Activated effector memory CD4-positive, alpha-beta T cell treated with Interleukin-2 at 50 U/mL for 16 hours (primary cell): ENCODE data around the gene KCNH1.
"Not testable (repeated sequence)": the region's sequence is repeated elsewhere in the genome, so short reads cannot be mapped to it uniquely, and the experiment has no call there.

Experiments
- DNase-seq: peaks from one replicate; pipeline ENCODE4 v3.0.0-alpha.2; 2020

KCNH1 gene

GRCh38 chr1:211099393-211099792, 34.6 kb downstream of the KCNH1 start:
- DNase-seq = no peak

GRCh38 chr1:211095381-211095780, 38.6 kb downstream of the KCNH1 start:
- DNase-seq = no peak

- no peak for DNase-seq
Observed at GRCh38 chr1:211092955-211093354, 41.0 kb downstream of the KCNH1 start.

DNA sequence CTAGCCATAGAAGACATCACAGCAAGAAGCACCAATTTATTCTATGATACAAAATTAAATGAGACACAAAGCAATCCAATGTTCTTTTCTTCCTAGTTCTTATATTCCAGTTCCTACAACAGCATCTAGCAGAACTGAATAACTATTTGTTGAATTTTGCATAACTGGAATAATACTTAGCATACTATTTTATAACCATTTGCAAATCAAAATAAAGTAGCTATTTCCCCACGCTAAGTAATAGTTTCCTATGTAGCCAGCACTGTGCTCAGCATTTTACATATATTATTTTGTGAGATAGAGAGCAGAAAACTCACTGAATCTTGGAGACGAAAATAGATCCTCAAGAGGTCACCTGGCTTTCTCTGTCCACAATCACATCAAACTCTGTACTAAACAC, 42.1 kb downstream of the KCNH1 start:
- no peak for DNase-seq

DNA sequence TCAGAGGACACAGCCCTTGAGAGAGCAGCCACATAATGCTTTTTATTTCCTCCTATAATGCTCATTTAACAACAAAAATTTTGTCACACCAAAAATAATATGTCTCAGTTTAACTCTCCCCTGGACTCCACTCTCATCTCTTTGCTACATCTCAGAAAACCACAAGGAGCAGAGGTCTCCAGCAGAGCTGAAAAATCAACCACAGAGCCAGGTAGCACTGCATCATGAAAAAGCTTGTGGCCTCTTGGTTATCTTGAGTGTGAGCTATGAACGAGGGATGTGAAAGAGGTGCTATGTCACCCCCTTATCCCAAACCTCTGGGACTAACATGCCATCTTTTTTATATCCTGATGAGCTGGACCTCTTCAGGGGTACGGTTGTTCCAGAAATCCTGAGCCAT, 44.4 kb downstream of the KCNH1 start:
- DNase-seq = no peak

DNA sequence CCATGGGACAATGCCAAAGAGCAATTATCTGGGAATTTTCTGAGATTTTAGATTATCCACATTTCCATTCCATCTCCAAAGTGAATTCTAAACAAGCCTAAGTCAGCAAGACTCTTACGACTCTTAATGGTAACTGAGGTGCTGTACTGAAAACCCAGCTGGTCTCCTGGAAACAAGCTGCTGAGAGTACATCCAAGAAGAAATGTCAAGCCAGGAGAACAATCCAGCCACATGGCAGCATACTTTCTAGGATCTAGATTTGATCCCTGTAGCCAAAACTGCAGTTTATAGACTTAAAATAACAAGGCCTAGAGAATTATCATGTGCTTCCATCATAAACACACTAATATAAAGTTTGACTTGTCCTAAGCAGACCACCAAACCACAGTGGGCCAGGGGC, 45.8 kb downstream of the KCNH1 start:
- DNase-seq = no peak

- DNase-seq = no peak
Observed at GRCh38 chr1:211082824-211083223, 51.1 kb downstream of the KCNH1 start.

- not testable (repeated sequence) for DNase-seq
Observed at GRCh38 chr1:211081447-211081846, 52.5 kb downstream of the KCNH1 start.

DNA sequence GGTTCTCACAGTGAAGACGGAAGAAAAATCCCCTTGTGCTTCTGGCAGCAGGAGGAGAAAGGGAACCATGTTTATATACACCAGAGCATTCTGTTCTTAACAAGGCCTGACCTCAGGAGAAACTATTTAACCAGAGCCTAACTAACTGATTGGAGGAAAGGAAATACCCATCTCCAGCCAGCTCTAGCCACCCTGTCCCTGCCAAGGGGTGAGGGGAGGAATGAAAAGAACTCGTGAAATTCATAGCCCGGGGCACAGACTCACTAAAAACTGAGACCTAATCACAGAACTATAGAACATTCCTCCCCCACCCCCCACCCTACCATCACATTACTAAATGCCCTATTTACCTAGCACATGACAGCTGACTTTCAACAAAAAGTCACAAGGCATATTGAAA, 65.0 kb downstream of the KCNH1 start:
- DNase-seq = no peak

DNA sequence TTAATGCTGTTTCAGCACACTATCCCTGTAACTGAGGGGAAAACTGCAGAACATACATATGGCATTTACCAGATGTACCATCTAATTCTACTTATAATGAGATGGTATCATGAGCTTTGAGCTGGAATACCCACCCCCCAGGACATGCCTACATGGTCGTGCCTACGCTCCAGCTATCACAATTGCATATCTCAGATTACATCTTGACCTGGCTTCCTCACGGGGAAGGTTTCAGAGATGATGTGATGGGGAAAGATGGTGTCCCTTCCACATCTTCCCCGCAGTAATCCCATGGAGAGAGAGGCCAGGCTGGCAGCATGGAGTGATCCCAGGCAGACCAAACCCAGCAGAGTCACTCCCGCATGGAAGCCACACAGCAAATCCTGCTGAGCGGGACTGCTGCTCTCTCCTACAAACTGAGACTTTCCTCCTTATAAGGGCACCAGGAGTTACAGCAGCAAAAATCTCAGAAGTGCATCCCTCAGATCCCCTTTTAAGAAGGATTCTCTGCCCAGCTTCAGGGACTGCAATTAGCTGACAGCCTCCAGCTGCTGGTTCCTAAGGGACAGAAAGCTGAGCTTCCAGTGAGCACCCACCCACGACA, 67.1 kb downstream of the KCNH1 start:
- DNase-seq = no peak

GRCh38 chr1:211041838-211042237, 92.1 kb downstream of the KCNH1 start:
- DNase-seq = not testable (repeated sequence)

GRCh38 chr1:211037095-211037494, 96.9 kb downstream of the KCNH1 start:
- no peak for DNase-seq

- DNase-seq = no peak
Observed at GRCh38 chr1:211036381-211037060, 97.4 kb downstream of the KCNH1 start.

GRCh38 chr1:211035821-211036380, 98.0 kb downstream of the KCNH1 start:
- DNase-seq = no peak

DNA sequence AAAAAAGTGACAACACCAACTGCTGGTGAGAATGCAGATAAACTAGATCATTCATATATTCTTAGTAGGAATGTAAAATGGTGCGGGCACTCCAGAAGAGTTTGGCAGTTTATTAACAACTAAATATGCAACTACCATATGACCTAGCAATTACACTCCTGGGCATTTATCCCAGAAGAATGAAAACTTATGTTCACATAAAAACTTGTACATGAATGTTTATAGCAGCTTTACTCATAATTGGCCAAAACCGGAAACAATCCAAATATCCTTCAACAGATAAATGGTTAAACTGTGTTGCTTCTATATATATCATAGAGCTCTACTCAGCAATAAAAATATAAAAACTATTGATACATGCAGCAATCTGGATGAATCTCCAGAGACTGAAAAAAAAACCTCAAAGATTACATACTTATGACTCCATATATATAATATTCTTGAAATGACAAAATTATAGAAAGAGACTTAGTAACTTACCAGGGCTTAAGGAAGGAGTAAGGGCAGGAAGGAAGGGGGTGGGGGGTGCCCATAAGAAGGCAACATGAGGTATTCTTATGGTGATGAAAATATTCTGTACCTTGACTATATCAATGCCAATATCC, 99.9 kb downstream of the KCNH1 start:
- no peak for DNase-seq

- no peak for DNase-seq
Observed at GRCh38 chr1:211024901-211025300, 109.0 kb downstream of the KCNH1 start.

- no peak for DNase-seq
Observed at GRCh38 chr1:211019266-211019665, 114.7 kb downstream of the KCNH1 start.

GRCh38 chr1:211018690-211019089, 115.3 kb downstream of the KCNH1 start:
- no peak for DNase-seq

DNA sequence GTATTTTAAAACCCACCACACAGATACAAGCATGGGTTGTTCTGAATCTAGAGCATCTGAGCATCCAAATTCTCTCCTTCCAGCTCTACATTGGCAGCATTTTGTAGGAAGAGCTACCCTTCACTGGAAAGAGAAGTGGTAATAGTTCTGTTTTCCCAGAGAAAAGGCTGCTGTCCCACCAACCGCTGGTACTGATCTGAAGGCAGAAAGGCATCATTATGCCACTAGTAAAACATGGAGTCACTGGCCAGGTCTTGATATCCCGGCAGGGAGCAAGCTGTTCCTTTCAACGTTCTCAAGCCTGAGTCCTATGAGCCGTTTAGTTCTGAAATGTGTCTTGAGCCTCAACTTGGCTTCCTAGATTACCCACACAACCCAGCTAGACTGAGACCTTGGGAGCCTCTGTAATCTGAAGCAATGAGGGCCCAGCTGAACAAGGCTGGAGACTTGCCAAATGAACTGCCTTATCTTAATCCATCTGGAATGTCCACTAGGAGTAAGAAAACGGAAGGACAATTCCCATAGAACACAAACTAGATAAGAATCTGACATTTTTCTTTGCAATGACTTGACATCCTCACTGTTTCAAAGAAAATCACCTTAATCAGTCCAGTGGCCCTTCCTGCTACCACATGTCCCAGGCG, 116.8 kb downstream of the KCNH1 start:
- DNase-seq = no peak

DNA sequence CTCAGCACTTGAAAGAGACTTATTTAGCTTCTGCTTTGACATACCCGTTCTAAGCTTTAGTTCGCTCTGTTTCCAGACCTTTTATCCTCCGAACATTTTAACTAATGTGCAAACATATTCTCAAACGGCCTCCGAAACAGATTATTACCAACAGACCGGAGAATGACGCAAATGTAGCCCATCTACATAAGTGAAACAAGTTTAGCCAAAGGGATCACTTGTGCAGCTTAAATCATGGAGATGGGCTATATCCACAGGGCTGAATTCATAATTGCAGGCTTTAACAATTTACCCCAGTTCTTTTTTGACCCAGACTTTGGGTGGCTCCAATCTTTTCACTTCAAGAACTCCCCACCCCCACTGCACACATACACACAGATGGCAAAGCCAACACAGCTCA, 119.7 kb downstream of the KCNH1 start:
- no peak for DNase-seq

DNA sequence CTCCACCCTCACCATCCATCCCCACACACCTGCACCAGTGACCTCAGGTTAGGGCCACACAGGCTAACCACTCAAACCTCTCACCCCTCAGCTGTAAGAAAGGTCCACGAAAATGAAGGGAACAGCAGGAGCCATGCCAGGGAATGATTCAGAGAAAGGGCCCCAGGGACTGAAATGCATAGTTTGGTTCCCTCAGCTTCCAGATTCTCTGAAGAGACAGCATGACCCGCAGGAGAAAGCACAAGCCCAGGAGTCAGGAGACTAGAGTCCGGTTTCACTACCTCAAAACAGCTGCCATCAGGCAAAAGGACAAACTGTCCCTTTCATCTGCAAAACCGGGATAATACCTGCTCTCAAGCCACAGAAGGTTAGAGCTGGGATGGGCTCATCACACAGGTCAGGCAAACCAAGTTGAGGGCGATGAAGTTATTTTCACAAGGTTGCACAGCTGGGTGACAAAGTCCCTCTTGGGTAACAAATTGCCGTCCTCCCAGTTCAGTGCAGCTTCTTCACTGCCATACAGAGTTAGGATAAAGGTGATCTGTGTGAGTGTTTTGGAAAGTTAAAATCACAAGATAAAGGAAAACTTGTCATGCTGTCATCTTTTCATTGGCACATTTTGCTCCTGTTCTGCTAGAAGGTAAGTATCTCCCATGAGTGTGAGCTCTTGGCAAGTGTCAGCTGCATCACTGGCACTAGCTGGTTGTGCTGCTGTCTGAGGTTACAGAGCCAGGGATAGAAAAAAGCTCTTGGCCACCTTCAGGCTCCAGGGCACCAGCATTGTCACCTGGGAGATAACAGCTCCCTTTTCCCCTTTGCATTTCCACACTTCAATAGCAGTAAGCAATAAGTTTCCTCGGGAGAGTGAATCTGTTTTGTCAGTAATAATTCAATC, 120.4 kb downstream of the KCNH1 start:
- no peak for DNase-seq

DNA sequence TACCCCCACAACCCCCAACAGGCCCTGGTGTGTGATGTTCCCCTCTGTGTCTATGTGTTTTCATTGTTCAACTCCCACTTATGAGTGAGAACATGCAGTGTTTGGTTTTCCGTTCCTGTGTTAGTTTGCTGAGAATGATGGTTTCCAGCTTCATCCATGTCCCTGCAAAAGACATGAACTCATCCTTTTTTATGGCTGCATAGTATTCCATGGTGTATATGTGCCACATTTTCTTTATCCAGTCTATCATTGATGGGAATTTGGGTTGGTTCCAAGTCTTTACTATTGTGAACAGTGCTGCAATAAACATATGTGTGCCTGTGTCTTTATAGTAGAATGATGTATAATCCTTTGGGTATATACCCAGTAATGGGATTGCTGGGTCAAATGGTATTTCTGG, 122.8 kb downstream of the KCNH1 start:
- DNase-seq = not testable (repeated sequence)

DNA sequence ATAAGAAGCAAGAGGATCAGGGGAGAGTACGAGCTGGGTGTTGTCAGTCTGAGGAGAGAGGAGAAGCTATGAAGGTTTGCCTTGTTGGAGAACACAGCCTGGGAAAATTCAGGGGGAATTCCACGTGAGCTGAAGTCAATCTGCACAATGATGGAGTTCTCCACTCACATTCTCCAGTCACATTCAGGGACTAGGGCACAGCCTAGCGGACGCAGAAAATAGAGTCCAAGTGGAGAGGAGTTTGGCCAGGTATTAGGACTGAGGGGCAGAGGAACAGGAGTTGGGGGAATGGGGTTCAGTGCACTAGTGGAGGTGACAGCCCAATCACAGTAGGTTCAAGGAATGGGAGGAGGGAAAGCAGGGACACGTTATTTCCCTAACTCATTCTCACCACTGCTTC, 124.0 kb downstream of the KCNH1 start:
- no peak for DNase-seq
